HEK293 (cell line): ENCODE data around the gene PXDC1.
A peak's percentile ranks its signal among the peaks of the same experiment; 100 is the strongest.

Source experiments
- HOXA7 ChIP-seq: sonication (generic); formaldehyde crosslinking; IDR thresholded peaks from 2 replicates; pipeline ENCODE4 v1.8.1; 2022; ENCODE audit warnings: missing genetic modification reagents, borderline replicate concordance
- MEIS1 ChIP-seq: sonication (generic); formaldehyde crosslinking; IDR thresholded peaks from 2 replicates; pipeline ENCODE4 v1.8.1; 2022; ENCODE audit warnings: missing genetic modification reagents, mild to moderate bottlenecking, borderline replicate concordance
- SALL2 ChIP-seq: fragments of 450-650 bp; formaldehyde crosslinking; IDR thresholded peaks from 2 replicates; pipeline ENCODE4 v1.5.0; 2017; ENCODE audit warnings: missing biosample characterization, mild to moderate bottlenecking, missing genetic modification characterization, borderline replicate concordance
- ZBTB26 ChIP-seq: fragments of 450-650 bp; formaldehyde crosslinking; optimal IDR thresholded peaks from 2 replicates; pipeline ENCODE3; 2016; ENCODE audit warnings: missing biosample characterization, mild to moderate bottlenecking, missing genetic modification characterization
- ZIC2 ChIP-seq: fragments of 450-650 bp; formaldehyde crosslinking; IDR thresholded peaks from 2 replicates; pipeline ENCODE4 v1.5.1; 2016; ENCODE audit warnings: missing biosample characterization, missing genetic modification characterization
- ZNF133 ChIP-seq: fragments of 450-650 bp; formaldehyde crosslinking; IDR thresholded peaks from 2 replicates; pipeline ENCODE4 v1.5.1; 2016; ENCODE audit warnings: missing biosample characterization, missing genetic modification characterization
- ZNF138 ChIP-seq: fragments of 450-650 bp; formaldehyde crosslinking; IDR thresholded peaks from 2 replicates; pipeline ENCODE4 v1.5.1; 2016; ENCODE audit warnings: missing biosample characterization, missing genetic modification characterization, borderline replicate concordance
- ZNF140 ChIP-seq: fragments of 450-650 bp; formaldehyde crosslinking; IDR thresholded peaks from 2 replicates; pipeline ENCODE4 v1.5.1; 2016; ENCODE audit warnings: missing biosample characterization, missing genetic modification characterization
- ZNF174 ChIP-seq: fragments of 450-650 bp; formaldehyde crosslinking; IDR thresholded peaks from 2 replicates; pipeline ENCODE4 v1.5.0; 2017; ENCODE audit warnings: missing biosample characterization, mild to moderate bottlenecking, missing genetic modification characterization
- ZNF341 ChIP-seq: fragments of 450-650 bp; formaldehyde crosslinking; IDR thresholded peaks from 2 replicates; pipeline ENCODE4; 2016; ENCODE audit warnings: low read depth, missing biosample characterization, missing genetic modification characterization
- ZNF544 ChIP-seq: fragments of 450-650 bp; formaldehyde crosslinking; IDR thresholded peaks from 2 replicates; pipeline ENCODE4 v1.5.0; 2017; ENCODE audit warnings: missing biosample characterization, missing genetic modification characterization
- TF ChIP-seq, protein P1 (sequence below): fragments of 450-650 bp; formaldehyde crosslinking; IDR thresholded peaks from 2 replicates; pipeline ENCODE4 v1.5.1; 2016; ENCODE audit warnings: missing biosample characterization, missing genetic modification characterization

GRCh38 chr6:3742426-3743344, 8.8 kb downstream of the PXDC1 start:
- no peak for TF ChIP-seq ZNF138 (tag by site-specific recombination)
- no peak for TF ChIP-seq ZNF544 (tag by site-specific recombination)
- no peak for TF ChIP-seq ZNF341 (tag by site-specific recombination)
- TF ChIP-seq ZNF140 (tag by site-specific recombination): no peak
- TF ChIP-seq, protein P1, sequence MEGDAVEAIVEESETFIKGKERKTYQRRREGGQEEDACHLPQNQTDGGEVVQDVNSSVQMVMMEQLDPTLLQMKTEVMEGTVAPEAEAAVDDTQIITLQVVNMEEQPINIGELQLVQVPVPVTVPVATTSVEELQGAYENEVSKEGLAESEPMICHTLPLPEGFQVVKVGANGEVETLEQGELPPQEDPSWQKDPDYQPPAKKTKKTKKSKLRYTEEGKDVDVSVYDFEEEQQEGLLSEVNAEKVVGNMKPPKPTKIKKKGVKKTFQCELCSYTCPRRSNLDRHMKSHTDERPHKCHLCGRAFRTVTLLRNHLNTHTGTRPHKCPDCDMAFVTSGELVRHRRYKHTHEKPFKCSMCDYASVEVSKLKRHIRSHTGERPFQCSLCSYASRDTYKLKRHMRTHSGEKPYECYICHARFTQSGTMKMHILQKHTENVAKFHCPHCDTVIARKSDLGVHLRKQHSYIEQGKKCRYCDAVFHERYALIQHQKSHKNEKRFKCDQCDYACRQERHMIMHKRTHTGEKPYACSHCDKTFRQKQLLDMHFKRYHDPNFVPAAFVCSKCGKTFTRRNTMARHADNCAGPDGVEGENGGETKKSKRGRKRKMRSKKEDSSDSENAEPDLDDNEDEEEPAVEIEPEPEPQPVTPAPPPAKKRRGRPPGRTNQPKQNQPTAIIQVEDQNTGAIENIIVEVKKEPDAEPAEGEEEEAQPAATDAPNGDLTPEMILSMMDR: peak; percentile 79
- TF ChIP-seq MEIS1 (CRISPR knock-in tag): no peak
- no peak for TF ChIP-seq ZNF174
- no peak for TF ChIP-seq ZBTB26
- no peak for TF ChIP-seq HOXA7
- no peak for TF ChIP-seq ZIC2 (tag by site-specific recombination)
- TF ChIP-seq ZNF133 (tag by site-specific recombination): no peak
- no peak for TF ChIP-seq SALL2 (tag by site-specific recombination)
